ENCODE measurements around the gene ZNF865. TPM values are rescaled to one million over a fixed set of nuclear protein-coding genes. Genes with fewer than 3 reads are reported as not detected.

The ZNF865 gene
- total RNA-seq, 4 donors from 2014 or later = 8.6 to 18.9 (median 14.3) TPM

GRCh38 chr19:55646889-55647731, 41.7 kb downstream of the ZNF865 start:
- peak overlapping the region; percentile 77 to 96 (median 80) for H3K27ac ChIP-seq
- peak overlapping the region; percentile 78 to 93 (median 86) for H3K4me3 ChIP-seq
- no peaks in the 10 kb centered on the region for H3K27me3 ChIP-seq
- DNase-seq = peak in 2 of 3 donors; percentile 70 to 74
- TF ChIP-seq CTCF (IDR thresholded peaks at IDR 0.05) (no peak), POLR2A (IDR thresholded peaks at IDR 0.05) (no peak)
- peaks cover 0 to 10% (median 0%) of the 10 kb centered on the region in 3 donors for H3K36me3 ChIP-seq
- no peaks in the 10 kb centered on the region for H3K9me3 ChIP-seq
- peaks cover 3 to 44% (median 28%) of the 10 kb centered on the region in 4 donors for H3K4me1 ChIP-seq

- H3K4me1 ChIP-seq = peaks cover 3 to 36% (median 26%) of the 10 kb centered on the region in 4 donors
- peaks cover 0 to 10% (median 0%) of the 10 kb centered on the region in 3 donors for H3K36me3 ChIP-seq
- H3K27me3 ChIP-seq = no peaks in the 10 kb centered on the region
- H3K9me3 ChIP-seq = no peaks in the 10 kb centered on the region
- peak; percentile 72 to 81 (median 74) for DNase-seq
- TF ChIP-seq POLR2A (IDR thresholded peaks at IDR 0.05) = no peak
- TF ChIP-seq CTCF (IDR thresholded peaks at IDR 0.05) = no peak
- H3K4me3 ChIP-seq = peak within 1 kb of the TSS; percentile 78 to 93 (median 86)
- peak within 1 kb of the TSS; percentile 77 to 96 (median 80) for H3K27ac ChIP-seq
These were observed 42.5 kb downstream of the ZNF865 start, which contains the start of gene CCDC106 for GRCh38 chr19:55647732-55648584. CCDC106 (plus strand) TSS chr19:55648212; CDS start chr19:55649047, 835 bp downstream.

GRCh38 chr19:55648585-55649267, 43.3 kb downstream of the ZNF865 start:
- peak overlapping the region; percentile 78 to 93 (median 86) for H3K4me3 ChIP-seq
- peaks cover 0 to 10% (median 0%) of the 10 kb centered on the region in 3 donors for H3K36me3 ChIP-seq
- no peak for DNase-seq
- no peaks in the 10 kb centered on the region for H3K9me3 ChIP-seq
- H3K27ac ChIP-seq = peak overlapping the region; percentile 77 to 96 (median 80)
- no peaks in the 10 kb centered on the region for H3K27me3 ChIP-seq
- peaks cover 3 to 37% (median 27%) of the 10 kb centered on the region in 4 donors for H3K4me1 ChIP-seq
- no peak for TF ChIP-seq CTCF (IDR thresholded peaks at IDR 0.05)

GRCh38 chr19:55649268-55650125, 44.0 kb downstream of the ZNF865 start:
- H3K4me3 ChIP-seq = peak overlapping the region in 2 of 4 donors; percentile 79 to 93
- no peaks in the 10 kb centered on the region for H3K9me3 ChIP-seq
- peaks cover under 1 to 29% (median 21%) of the 10 kb centered on the region in 4 donors for H3K4me1 ChIP-seq
- no peak for TF ChIP-seq POLR2A (IDR thresholded peaks at IDR 0.05)
- TF ChIP-seq CTCF (IDR thresholded peaks at IDR 0.05) = no peak
- peaks cover 0 to 10% (median 0%) of the 10 kb centered on the region in 3 donors for H3K36me3 ChIP-seq
- no peak for DNase-seq
- H3K27me3 ChIP-seq = no peaks in the 10 kb centered on the region
- peak overlapping the region in 1 of 4 donors; percentile 96 for H3K27ac ChIP-seq

All from Peyer's patch (tissue), 4 donors.